Nephron progenitor cell (in vitro differentiated cells): Measurements from ENCODE around the gene SLC4A1.
A peak's percentile ranks its signal among the peaks of the same experiment; 100 is the strongest.

Experiments
- DNase-seq: peaks from one replicate; pipeline ENCODE4 v3.0.0; 2021
- H3K27ac Mint-ChIP-seq: 2 replicates; pipeline ENCODE4 v1.8.0; 2021; ENCODE audit warnings: mild to moderate bottlenecking, moderate library complexity, mixed read lengths
- H3K27me3 Mint-ChIP-seq: 2 replicates; pipeline ENCODE4 v1.8.0; 2021; ENCODE audit warnings: mild to moderate bottlenecking, low read depth, mixed read lengths; ENCODE audit not compliant: poor library complexity
- H3K36me3 Mint-ChIP-seq: 2 replicates; pipeline ENCODE4 v1.8.0; 2021; ENCODE audit warnings: low read depth, mixed read lengths
- H3K4me1 Mint-ChIP-seq: 2 replicates; pipeline ENCODE4 v1.8.0; 2021; ENCODE audit warnings: mixed read lengths
- H3K4me3 Mint-ChIP-seq: 2 replicates; pipeline ENCODE4 v1.8.0; 2021; ENCODE audit warnings: mild to moderate bottlenecking, moderate library complexity, mixed read lengths
- H3K9me3 Mint-ChIP-seq: 2 replicates; pipeline ENCODE4 v1.8.0; 2021; ENCODE audit warnings: mild to moderate bottlenecking, moderate library complexity, mixed read lengths
- CTCF ChIP-seq: fragments of 200-600 bp; sonication (generic); IDR thresholded peaks from 2 replicates; pipeline ENCODE4 v1.5.0; 2021; ENCODE audit warnings: antibody characterized with exemption

Gene SLC4A1

GRCh38 chr17:44205962-44206824 is 61.7 kb downstream of the SLC4A1 start:
- H3K27ac Mint-ChIP-seq = peak overlapping the region; percentile 93
- no peaks in the 10 kb centered on the region for H3K9me3 Mint-ChIP-seq
- no peak overlapping the region for H3K4me3 Mint-ChIP-seq
- H3K36me3 Mint-ChIP-seq = peaks cover 25% of the 10 kb centered on the region
- H3K27me3 Mint-ChIP-seq = peaks cover 3% of the 10 kb centered on the region
- TF ChIP-seq CTCF = no peak
- no peak for DNase-seq
- peaks cover 25% of the 10 kb centered on the region for H3K4me1 Mint-ChIP-seq

GRCh38 chr17:44204441-44204882 is 63.5 kb downstream of the SLC4A1 start:
- no peak for TF ChIP-seq CTCF
- no peak overlapping the region for H3K27ac Mint-ChIP-seq
- peaks cover 24% of the 10 kb centered on the region for H3K4me1 Mint-ChIP-seq
- no peak for DNase-seq
- no peak overlapping the region for H3K4me3 Mint-ChIP-seq
- H3K36me3 Mint-ChIP-seq = peaks cover 16% of the 10 kb centered on the region
- H3K27me3 Mint-ChIP-seq = no peaks in the 10 kb centered on the region
- no peaks in the 10 kb centered on the region for H3K9me3 Mint-ChIP-seq

GRCh38 chr17:44203731-44204440 is 64.0 kb downstream of the SLC4A1 start:
- H3K4me1 Mint-ChIP-seq = peaks cover 24% of the 10 kb centered on the region
- peak; percentile 62 for DNase-seq
- TF ChIP-seq CTCF = peak; percentile 72
- H3K4me3 Mint-ChIP-seq = no peak overlapping the region
- no peak overlapping the region for H3K27ac Mint-ChIP-seq
- H3K27me3 Mint-ChIP-seq = no peaks in the 10 kb centered on the region
- peaks cover 13% of the 10 kb centered on the region for H3K36me3 Mint-ChIP-seq
- no peaks in the 10 kb centered on the region for H3K9me3 Mint-ChIP-seq

- peaks cover 32% of the 10 kb centered on the region for H3K4me1 Mint-ChIP-seq
- no peaks in the 10 kb centered on the region for H3K9me3 Mint-ChIP-seq
- TF ChIP-seq CTCF = no peak
- H3K4me3 Mint-ChIP-seq = peak overlapping the region; percentile 52
- no peak for DNase-seq
- peaks cover 9% of the 10 kb centered on the region for H3K36me3 Mint-ChIP-seq
- H3K27me3 Mint-ChIP-seq = no peaks in the 10 kb centered on the region
- no peak overlapping the region for H3K27ac Mint-ChIP-seq
Measured at GRCh38 chr17:44202756-44203155, 65.2 kb downstream of the SLC4A1 start.

- no peak for TF ChIP-seq CTCF
- peak overlapping the region; percentile 98 for H3K27ac Mint-ChIP-seq
- peaks cover 4% of the 10 kb centered on the region for H3K27me3 Mint-ChIP-seq
- no peak for DNase-seq
- H3K4me3 Mint-ChIP-seq = peak overlapping the region; percentile 95
- H3K4me1 Mint-ChIP-seq = peaks cover 45% of the 10 kb centered on the region
- peaks cover 25% of the 10 kb centered on the region for H3K36me3 Mint-ChIP-seq
- H3K9me3 Mint-ChIP-seq = no peaks in the 10 kb centered on the region
Measured at GRCh38 chr17:44200478-44201155, 67.3 kb downstream of the SLC4A1 start.
